Measurements from ENCODE around the gene GPX2.

- TF ChIP-seq CTCF (IDR thresholded peaks at IDR 0.05; ENCODE audit: low read depth, low read length, missing input control) (no peak), JUND (IDR thresholded peaks at IDR 0.05) (no peak), REST (IDR thresholded peaks at IDR 0.05) (no peak), MAX (IDR thresholded peaks at IDR 0.05) (no peak), TAF1 (conservative IDR thresholded peaks at IDR 0.05) (no peak), EGR1 (IDR thresholded peaks at IDR 0.05; ENCODE audit: low read depth in 2 of 2) (no peak), FOXA1 (IDR thresholded peaks at IDR 0.05) (no peak), ZBTB33 (IDR thresholded peaks at IDR 0.05) (no peak), NR2F2 (IDR thresholded peaks at IDR 0.05) (no peak), RAD21 (IDR thresholded peaks at IDR 0.05) (no peak), YY1 (IDR thresholded peaks at IDR 0.05) (no peak)
Measured at GRCh38 chr14:64915797-64916196, 26.7 kb downstream of the GPX2 start.
